ENCODE data around the gene STARD10.

The STARD10 gene

DNA sequence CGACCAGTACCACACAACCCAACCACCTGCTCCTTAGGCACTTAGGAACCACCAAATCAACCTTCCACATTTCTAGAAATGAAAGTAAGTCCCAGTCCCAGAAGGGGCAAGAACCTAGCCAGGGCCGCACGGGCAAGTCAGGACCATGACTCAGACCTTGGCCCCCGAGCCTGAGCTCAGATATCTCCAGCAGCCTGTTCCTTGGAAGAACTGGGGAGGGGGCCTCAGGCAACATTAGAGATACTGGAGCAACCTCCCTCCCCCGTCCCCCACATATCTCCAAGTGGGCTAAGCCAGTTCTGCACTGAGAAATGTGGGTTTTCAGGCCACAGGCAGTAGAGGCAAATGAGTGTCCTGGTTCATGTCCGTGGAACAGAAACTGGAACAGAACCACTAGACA lies 49.4 kb downstream of the STARD10 start:
- H3K27me3 ChIP-seq (ENCODE audit: insufficient read depth, poor library complexity, severe bottlenecking): no peaks in the 10 kb centered on the region
- H3K4me1 ChIP-seq (ENCODE audit: insufficient read depth, poor library complexity, severe bottlenecking): peaks cover 36% of the 10 kb centered on the region
- no peak overlapping the region for H3K4me3 ChIP-seq (ENCODE audit: severe bottlenecking)
- no peaks in the 10 kb centered on the region for H3K9me3 ChIP-seq (ENCODE audit: severe bottlenecking)
- H3K36me3 ChIP-seq (ENCODE audit: low read depth): no peaks in the 10 kb centered on the region
- TF ChIP-seq CTCF (IDR thresholded peaks at IDR 0.05; ENCODE audit: poor library complexity, severe bottlenecking): no peak
- H3K27ac ChIP-seq (ENCODE audit: poor library complexity, severe bottlenecking): no peak overlapping the region
- no peak for DNase-seq (ENCODE audit: low spot score)
- ATAC-seq (ENCODE audit: low read depth): no peak

DNA sequence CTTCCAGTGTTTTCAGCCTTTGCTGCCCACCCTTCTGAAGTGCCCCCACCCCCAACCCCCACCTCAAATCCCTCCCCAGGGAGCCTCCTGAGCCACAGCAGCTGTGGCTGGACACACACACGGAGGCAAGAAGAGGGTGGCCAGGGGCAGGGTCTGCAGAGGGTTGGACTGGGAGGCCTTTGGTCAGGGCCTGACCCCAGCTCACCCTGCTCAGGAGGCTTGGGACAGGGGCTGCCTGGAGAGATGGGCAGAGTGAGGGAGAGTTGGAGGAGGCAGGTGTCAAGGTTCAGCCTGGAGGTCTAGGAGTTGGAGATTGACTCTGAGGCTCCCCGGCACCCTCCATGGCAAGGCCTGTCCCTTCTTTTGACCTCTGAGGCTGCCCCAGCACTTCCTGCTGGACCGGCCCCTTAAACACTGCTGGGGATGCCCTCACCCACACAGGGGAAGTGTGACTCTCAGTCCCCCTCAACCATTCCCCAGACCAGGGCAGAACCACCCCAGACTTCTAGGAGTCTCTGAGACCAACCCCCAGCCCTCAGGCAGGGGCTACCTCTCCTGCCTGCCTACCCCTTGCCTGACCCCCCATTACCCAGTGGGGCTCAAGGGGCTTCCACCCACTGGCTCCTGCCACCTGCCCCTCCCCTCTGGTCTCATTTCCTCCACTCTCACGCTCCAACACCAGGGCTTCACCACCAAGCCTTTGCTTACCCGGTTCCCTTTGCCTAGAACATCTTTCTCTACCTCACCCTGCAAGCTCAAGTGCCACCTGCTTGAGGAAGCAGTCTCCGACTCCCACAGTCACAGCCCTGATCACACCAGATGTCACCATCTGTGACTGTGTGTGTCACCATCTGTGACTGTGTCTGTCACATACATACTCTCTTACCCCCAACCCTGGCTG lies 50.3 kb downstream of the STARD10 start:
- ATAC-seq (ENCODE audit: low read depth): no peak
- no peak overlapping the region for H3K27ac ChIP-seq (ENCODE audit: poor library complexity, severe bottlenecking)
- no peaks in the 10 kb centered on the region for H3K9me3 ChIP-seq (ENCODE audit: severe bottlenecking)
- no peak for DNase-seq (ENCODE audit: low spot score)
- TF ChIP-seq CTCF (IDR thresholded peaks at IDR 0.05; ENCODE audit: poor library complexity, severe bottlenecking): no peak
- H3K36me3 ChIP-seq (ENCODE audit: low read depth): no peaks in the 10 kb centered on the region
- no peaks in the 10 kb centered on the region for H3K27me3 ChIP-seq (ENCODE audit: insufficient read depth, poor library complexity, severe bottlenecking)
- H3K4me3 ChIP-seq (ENCODE audit: severe bottlenecking): no peak overlapping the region
- peaks cover 39% of the 10 kb centered on the region for H3K4me1 ChIP-seq (ENCODE audit: insufficient read depth, poor library complexity, severe bottlenecking)

GRCh38 chr11:72742513-72743320 lies 51.1 kb downstream of the STARD10 start:
- ATAC-seq (ENCODE audit: low read depth) (no peak), DNase-seq (ENCODE audit: low spot score) (no peak)
- no peaks in the 10 kb centered on the region for H3K27me3 ChIP-seq (ENCODE audit: insufficient read depth, poor library complexity, severe bottlenecking)
- H3K9me3 ChIP-seq (ENCODE audit: severe bottlenecking): no peaks in the 10 kb centered on the region
- no peaks in the 10 kb centered on the region for H3K36me3 ChIP-seq (ENCODE audit: low read depth)
- no peak overlapping the region for H3K4me3 ChIP-seq (ENCODE audit: severe bottlenecking)
- no peak for TF ChIP-seq CTCF (IDR thresholded peaks at IDR 0.05; ENCODE audit: poor library complexity, severe bottlenecking)
- peak overlapping the region; percentile 66 for H3K27ac ChIP-seq (ENCODE audit: poor library complexity, severe bottlenecking)
- peaks cover 47% of the 10 kb centered on the region for H3K4me1 ChIP-seq (ENCODE audit: insufficient read depth, poor library complexity, severe bottlenecking)

- Histone ChIP-seq H3K36me3 (ENCODE audit: low read depth) (no peaks in the 10 kb centered on the region), H3K4me1 (ENCODE audit: insufficient read depth, poor library complexity, severe bottlenecking) (peaks cover 54% of the 10 kb centered on the region), H3K27me3 (ENCODE audit: insufficient read depth, poor library complexity, severe bottlenecking) (no peaks in the 10 kb centered on the region), H3K27ac (ENCODE audit: poor library complexity, severe bottlenecking) (peak overlapping the region; percentile 66), H3K9me3 (ENCODE audit: severe bottlenecking) (no peaks in the 10 kb centered on the region), H3K4me3 (ENCODE audit: severe bottlenecking) (no peak overlapping the region)
- TF ChIP-seq CTCF (IDR thresholded peaks at IDR 0.05; ENCODE audit: poor library complexity, severe bottlenecking): no peak
- DNase-seq (ENCODE audit: low spot score): no peak
- ATAC-seq (ENCODE audit: low read depth): no peak
These were observed 51.9 kb downstream of the STARD10 start for GRCh38 chr11:72741849-72742512.
